HG02870 (cell line): ENCODE measurements around the gene IL13.
A peak's percentile ranks its signal among the peaks of the same experiment; 100 is the strongest.

Source experiments
- ATAC-seq: cut with Tn5 transposase; IDR thresholded peaks from one replicate; pipeline ENCODE4 v1.9.1; 2021; ENCODE audit warnings: mild to moderate bottlenecking, moderate library complexity; ENCODE audit not compliant: unreplicated experiment

Gene IL13

GRCh38 chr5:132655821-132656773, 1.9 kb upstream of the IL13 start:
- no peak for ATAC-seq

GRCh38 chr5:132656774-132657355, 1.1 kb upstream of the IL13 start:
- ATAC-seq, result no peak

- ATAC-seq, result no peak
These were observed 669 bp downstream of the IL13 start for GRCh38 chr5:132658381-132659302.

- ATAC-seq, result no peak
These were observed 1.9 kb downstream of the IL13 start for GRCh38 chr5:132659598-132660493.

GRCh38 chr5:132661231-132662003, 3.4 kb downstream of the IL13 start:
- no peak for ATAC-seq

- no peak for ATAC-seq
These were observed 4.0 kb downstream of the IL13 start for GRCh38 chr5:132662004-132662401.

- ATAC-seq, result peak; percentile 59
These were observed 5.2 kb downstream of the IL13 start for GRCh38 chr5:132662925-132663770.

- ATAC-seq, result peak; percentile 43
These were observed 6.1 kb downstream of the IL13 start for GRCh38 chr5:132663771-132664695.

GRCh38 chr5:132664696-132665209, 6.8 kb downstream of the IL13 start:
- ATAC-seq, result no peak

- no peak for ATAC-seq
These were observed 7.7 kb downstream of the IL13 start for GRCh38 chr5:132665574-132666080.

- ATAC-seq, result no peak
These were observed 8.5 kb downstream of the IL13 start for GRCh38 chr5:132666310-132667123.

- ATAC-seq, result no peak
These were observed 9.3 kb downstream of the IL13 start for GRCh38 chr5:132667309-132667708.

GRCh38 chr5:132667761-132668705, 10.1 kb downstream of the IL13 start:
- ATAC-seq, result no peak

- ATAC-seq, result no peak
These were observed 10.9 kb downstream of the IL13 start for GRCh38 chr5:132668706-132669454.
